B cell (primary cell): ENCODE data around the gene TMEM214. TPM values are rescaled to one million over a fixed set of nuclear protein-coding genes. Genes with fewer than 3 reads are reported as not detected.

Source experiments
- ATAC-seq: fragments of 200-7000 bp; cut with Tn5 transposase; one replicate; pipeline ENCODE4 v1.10.0; 2021; ENCODE audit warnings: low read depth, mild to moderate bottlenecking, moderate number of reproducible peaks, moderate library complexity
- CTCF ChIA-PET: fragments of 350-600 bp; sonication (Branson Sonifier 250); formaldehyde crosslinking; loops from one replicate; lab custom pipeline; 2021; ENCODE audit warnings: antibody characterized with exemption, inconsistent platforms; lab: Charles Lee
- POLR2A ChIA-PET: fragments of 350-600 bp; sonication (Branson Sonifier 250); formaldehyde crosslinking; loops from one replicate; lab custom pipeline; 2021; ENCODE audit warnings: antibody characterized with exemption; lab: Charles Lee
- DNase-seq: peaks from one replicate; pipeline ENCODE4 v3.0.0; 2013
- H2AFZ ChIP-seq: 2 replicates; pipeline ENCODE4 v1.6.1; 2012; ENCODE audit warnings: mild to moderate bottlenecking, low read depth, low read length; ENCODE audit not compliant: insufficient read depth, poor library complexity, severe bottlenecking
- H3K27ac ChIP-seq, 2 donors: 1 replicate in 1 of 2; 2 replicates in 1 of 2; pipeline ENCODE4 v1.5.1; 2012 to 2013; ENCODE audit warnings: low read length in 2 of 2, mild to moderate bottlenecking in 2 of 2, moderate library complexity in 1 of 2
- H3K27me3 ChIP-seq, 4 experiments: fragments of 200-600 bp in 1 of 4; sonication (generic) in 1 of 4; replicated peaks in 1 of 4; 1 replicate in 2 of 4; 2 replicates in 2 of 4; pipeline versions ENCODE4 v1.6.1 to v1.7.0; 2013 to 2016; ENCODE audit warnings: low read length in 3 of 4, mild to moderate bottlenecking in 2 of 4, mixed read lengths in 1 of 4, moderate library complexity in 1 of 4; ENCODE audit not compliant: insufficient read depth in 4 of 4, control insufficient read depth in 3 of 4; ENCODE audit errors: control extremely low read depth in 1 of 4
- H3K36me3 ChIP-seq, 2 experiments: replicated peaks in 1 of 2; 1 replicate in 1 of 2; 2 replicates in 1 of 2; pipeline versions ENCODE4 v1.6.1 to v1.7.1; 2013; ENCODE audit warnings: low read length in 1 of 2; ENCODE audit not compliant: insufficient read depth in 2 of 2, control insufficient read depth in 1 of 2; ENCODE audit errors: control extremely low read depth in 1 of 2, extremely low read depth in 1 of 2
- H3K4me1 ChIP-seq, 2 donors: fragments of 200-600 bp in 1 of 2; sonication (generic) in 1 of 2; 1 replicate in 1 of 2; 2 replicates in 1 of 2; pipeline versions ENCODE4 v1.5.1 to v1.6.1; 2013 to 2017; ENCODE audit warnings: low read length in 2 of 2; ENCODE audit not compliant: control insufficient read depth in 2 of 2, insufficient read depth in 2 of 2
- H3K4me2 ChIP-seq: replicated peaks from 2 replicates; pipeline ENCODE3; 2012; ENCODE audit warnings: mild to moderate bottlenecking, low read depth, low read length; ENCODE audit not compliant: poor library complexity, severe bottlenecking
- H3K4me3 ChIP-seq, 5 experiments: fragments of 200-600 bp in 1 of 5; sonication (generic) in 1 of 5; 1 replicate in 3 of 5; 2 replicates in 2 of 5; pipeline versions ENCODE4 v1.5.1 to v1.7.0; 2011 to 2016; ENCODE audit warnings: low read length in 4 of 5, mild to moderate bottlenecking in 4 of 5, low read depth in 2 of 5, control low read depth in 1 of 5, moderate library complexity in 1 of 5; ENCODE audit not compliant: insufficient read depth in 1 of 5; ENCODE audit errors: control extremely low read depth in 1 of 5, extremely low read depth in 1 of 5
- H3K79me2 ChIP-seq: fragments of 200-600 bp; sonication (generic); one replicate; pipeline ENCODE4 v1.6.0; 2016; ENCODE audit warnings: low read length; ENCODE audit not compliant: control insufficient read depth, insufficient read depth
- H3K9ac ChIP-seq: fragments of 200-600 bp; sonication (generic); 2 replicates; pipeline ENCODE4 v1.6.1; 2017; ENCODE audit warnings: mild to moderate bottlenecking, low read length, moderate library complexity
- H3K9me3 ChIP-seq, 3 donors: one replicate each; pipeline versions ENCODE4 v1.6.1 to v1.7.1; 2013; ENCODE audit warnings: low read length in 2 of 3; ENCODE audit not compliant: control insufficient read depth in 2 of 3, insufficient read depth in 1 of 3; ENCODE audit errors: control extremely low read depth in 1 of 3
- H4K20me1 ChIP-seq: 2 replicates; pipeline ENCODE4 v1.6.0; 2012; ENCODE audit warnings: mild to moderate bottlenecking, low read length; ENCODE audit not compliant: insufficient read depth, control insufficient read depth, poor library complexity, severe bottlenecking
- H3K27ac Mint-ChIP-seq: one replicate; pipeline ENCODE4 v1.8.0; 2021; ENCODE audit warnings: mixed read lengths
- H3K27me3 Mint-ChIP-seq: one replicate; pipeline ENCODE4 v1.8.0; 2021; ENCODE audit warnings: mixed read lengths
- H3K4me1 Mint-ChIP-seq: one replicate; pipeline ENCODE4 v1.8.0; 2021; ENCODE audit warnings: mixed read lengths
- H3K4me3 Mint-ChIP-seq: one replicate; pipeline ENCODE4 v1.8.0; 2021; ENCODE audit warnings: mixed read lengths
- H3K9me3 Mint-ChIP-seq: one replicate; pipeline ENCODE4 v1.8.0; 2022; ENCODE audit warnings: mixed read lengths; ENCODE audit not compliant: insufficient read depth
- EZH2 ChIP-seq: IDR thresholded peaks from 2 replicates; pipeline ENCODE4 v1.6.1; 2012; ENCODE audit warnings: borderline replicate concordance, low read depth, mild to moderate bottlenecking, moderate library complexity, low read length; ENCODE audit not compliant: insufficient read depth, poor library complexity, severe bottlenecking
- WGBS: methylation state at CpG from one replicate; pipeline ENCODE4 v1.1.5; 2013; ENCODE audit warnings: missing lambda C conversion rate; ENCODE audit not compliant: insufficient coverage; 5-methylcytosine and 5-hydroxymethylcytosine counted together
- intact Hi-C: fragments of 100-400 bp; cut with micrococcal nuclease; formaldehyde crosslinking; loops from one replicate; pipeline ENCODE4 v1.10.0; 2022
- polyA plus RNA-seq: library from polyadenylated mRNA; depleted of rRNA; stranded (reverse); fragments of >200 nt; gene quantifications from 2 replicates; pipeline ENCODE4 v1.2.3, GENCODE V29; 2012
- total RNA-seq, 2 donors: library from RNA; stranded (reverse); fragments of 120-200 nt in 1 of 2; gene quantifications; 1 replicate in 1 of 2; 2 replicates in 1 of 2; pipeline versions ENCODE4 v1.2.3 to v1.2.4, GENCODE V29; 2013 to 2022
- TF ChIP-seq, protein P1 (sequence below): fragments of 200-600 bp; IDR thresholded peaks from one replicate; pipeline ENCODE4 v1.8.0; 2022; ENCODE audit warnings: antibody characterized with exemption, mild to moderate bottlenecking

Gene TMEM214
- total and polyA plus RNA-seq, 2 donors (not counting 1 experiment from before 2014, with no cell fraction given) = 80.1 to 91.1 TPM

GRCh38 chr2:27007416-27008374 is 25.1 kb upstream of the TMEM214 start:
- H3K9me3 Mint-ChIP-seq = no peaks in the 10 kb centered on the region
- TF ChIP-seq, protein P1, sequence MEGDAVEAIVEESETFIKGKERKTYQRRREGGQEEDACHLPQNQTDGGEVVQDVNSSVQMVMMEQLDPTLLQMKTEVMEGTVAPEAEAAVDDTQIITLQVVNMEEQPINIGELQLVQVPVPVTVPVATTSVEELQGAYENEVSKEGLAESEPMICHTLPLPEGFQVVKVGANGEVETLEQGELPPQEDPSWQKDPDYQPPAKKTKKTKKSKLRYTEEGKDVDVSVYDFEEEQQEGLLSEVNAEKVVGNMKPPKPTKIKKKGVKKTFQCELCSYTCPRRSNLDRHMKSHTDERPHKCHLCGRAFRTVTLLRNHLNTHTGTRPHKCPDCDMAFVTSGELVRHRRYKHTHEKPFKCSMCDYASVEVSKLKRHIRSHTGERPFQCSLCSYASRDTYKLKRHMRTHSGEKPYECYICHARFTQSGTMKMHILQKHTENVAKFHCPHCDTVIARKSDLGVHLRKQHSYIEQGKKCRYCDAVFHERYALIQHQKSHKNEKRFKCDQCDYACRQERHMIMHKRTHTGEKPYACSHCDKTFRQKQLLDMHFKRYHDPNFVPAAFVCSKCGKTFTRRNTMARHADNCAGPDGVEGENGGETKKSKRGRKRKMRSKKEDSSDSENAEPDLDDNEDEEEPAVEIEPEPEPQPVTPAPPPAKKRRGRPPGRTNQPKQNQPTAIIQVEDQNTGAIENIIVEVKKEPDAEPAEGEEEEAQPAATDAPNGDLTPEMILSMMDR = no peak
- no peak for TF ChIP-seq EZH2
- WGBS = 100% methylated on average over 3 of the region's 8 CpGs
- no peak overlapping the region for H3K27ac ChIP-seq
- peaks cover 0 to 4% (median 0%) of the 10 kb centered on the region in 4 experiments for H3K27me3 ChIP-seq
- ChIA-PET CTCF (interaction anchor here (0.7 to 2.2 kb wide), 2 partner anchors 9 to 44 kb away, joined by 3 to 5 read pairs; partner anchors contain the start of gene AGBL5), POLR2A (no interaction called here)
- DNase-seq = no peak
- no peaks in the 10 kb centered on the region for H3K79me2 ChIP-seq
- intact Hi-C loops = no loop called here
- H3K9ac ChIP-seq = no peak overlapping the region
- H3K4me3 Mint-ChIP-seq = no peak overlapping the region
- H3K36me3 ChIP-seq = no peaks in the 10 kb centered on the region
- H2AFZ ChIP-seq = no peak overlapping the region
- ATAC-seq = no peak
- H3K27ac Mint-ChIP-seq = no peak overlapping the region
- no peak overlapping the region for H3K4me3 ChIP-seq
- H3K4me1 Mint-ChIP-seq = no peaks in the 10 kb centered on the region
- peaks cover 29% of the 10 kb centered on the region for H3K27me3 Mint-ChIP-seq
- H3K4me1 ChIP-seq = no peaks in the 10 kb centered on the region
- H4K20me1 ChIP-seq = no peaks in the 10 kb centered on the region
- H3K9me3 ChIP-seq = no peaks in the 10 kb centered on the region
- H3K4me2 ChIP-seq = no peak overlapping the region

DNA sequence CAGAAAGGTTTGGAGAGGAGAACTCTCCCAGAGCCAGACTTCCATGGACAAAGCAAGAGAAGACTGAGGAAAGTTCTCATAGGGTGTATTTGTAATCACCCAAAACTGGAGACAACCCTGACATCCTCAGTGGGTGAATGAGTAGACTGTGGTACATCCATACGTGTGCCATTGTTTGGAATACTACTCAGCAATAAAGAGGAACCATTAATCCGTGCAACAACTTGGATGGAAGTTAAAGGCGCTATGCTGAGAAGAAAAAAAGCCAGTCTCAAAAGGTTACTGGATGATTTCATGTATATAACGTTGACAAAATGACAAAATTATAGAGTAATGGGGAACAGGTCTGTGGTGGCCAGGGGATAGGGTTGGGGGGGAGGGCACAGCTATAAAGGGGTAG is 24.1 kb upstream of the TMEM214 start:
- H2AFZ ChIP-seq = no peak overlapping the region
- H3K27me3 Mint-ChIP-seq = peaks cover 21% of the 10 kb centered on the region
- H3K4me3 ChIP-seq = no peak overlapping the region
- no peak overlapping the region for H3K9ac ChIP-seq
- no peak overlapping the region for H3K27ac ChIP-seq
- no peaks in the 10 kb centered on the region for H3K79me2 ChIP-seq
- H3K27ac Mint-ChIP-seq = no peak overlapping the region
- no peaks in the 10 kb centered on the region for H3K9me3 Mint-ChIP-seq
- H3K36me3 ChIP-seq = no peaks in the 10 kb centered on the region
- TF ChIP-seq EZH2 = no peak
- TF ChIP-seq, protein P1 = no peak
- no peaks in the 10 kb centered on the region for H3K4me1 ChIP-seq
- no peak for ATAC-seq
- H3K4me1 Mint-ChIP-seq = no peaks in the 10 kb centered on the region
- no peaks in the 10 kb centered on the region for H3K9me3 ChIP-seq
- WGBS = 81% methylated on average over 4 of the region's 4 CpGs
- no peak overlapping the region for H3K4me3 Mint-ChIP-seq
- H3K27me3 ChIP-seq = peaks cover 0 to 4% (median 0%) of the 10 kb centered on the region in 4 experiments
- no peak overlapping the region for H3K4me2 ChIP-seq
- intact Hi-C loops = no loop called here
- ChIA-PET POLR2A (no interaction called here), CTCF (no interaction called here)
- DNase-seq = no peak
- no peaks in the 10 kb centered on the region for H4K20me1 ChIP-seq
